Astrocyte (in vitro differentiated cells and primary cell): ENCODE results near the gene RIMKLB. TPM values are rescaled to one million over a fixed set of nuclear protein-coding genes. Genes with fewer than 3 reads are reported as not detected.

Experiments
- DNase-seq: peaks from one replicate; pipeline ENCODE4 v3.0.0-alpha.2; 2010; ENCODE audit warnings: low read depth
- FAIRE-seq: peaks from 2 replicates; lab custom pipeline; 2011; peaks lifted over from hg19 to GRCh38; lab: Jason Lieb, UNC
- H2AFZ ChIP-seq: 2 replicates; pipeline ENCODE4 v1.6.0; 2012; ENCODE audit warnings: low read depth, low read length, inconsistent platforms
- H3K27ac ChIP-seq: 2 replicates; pipeline ENCODE4 v1.5.1; 2011; ENCODE audit warnings: low read depth, low read length, inconsistent platforms
- H3K27me3 ChIP-seq: 2 replicates; pipeline ENCODE4 v1.6.0; 2011; ENCODE audit warnings: low read length, inconsistent platforms; ENCODE audit not compliant: insufficient read depth
- H3K36me3 ChIP-seq: 2 replicates; pipeline ENCODE4 v1.5.1; 2011; ENCODE audit warnings: low read length, inconsistent platforms; ENCODE audit not compliant: insufficient read depth
- H3K4me1 ChIP-seq: 2 replicates; pipeline ENCODE4 v1.5.1; 2011; ENCODE audit warnings: low read length, inconsistent platforms; ENCODE audit not compliant: insufficient read depth
- H3K4me2 ChIP-seq: 2 replicates; pipeline ENCODE4 v1.6.0; 2012; ENCODE audit warnings: low read length, inconsistent platforms
- H3K4me3 ChIP-seq: 2 replicates; pipeline ENCODE4 v1.5.1; 2011; ENCODE audit warnings: low read depth, mild to moderate bottlenecking, low read length, inconsistent platforms; ENCODE audit not compliant: insufficient read depth
- H3K79me2 ChIP-seq: 2 replicates; pipeline ENCODE4 v1.6.0; 2012; ENCODE audit warnings: mild to moderate bottlenecking, low read length, inconsistent platforms; ENCODE audit not compliant: insufficient read depth
- H3K9ac ChIP-seq: 2 replicates; pipeline ENCODE4 v1.6.0; 2012; ENCODE audit warnings: mild to moderate bottlenecking, low read length, inconsistent platforms
- H3K9me3 ChIP-seq: 2 replicates; pipeline ENCODE4 v1.5.1; 2012; ENCODE audit warnings: low read depth, mild to moderate bottlenecking, low read length, inconsistent platforms; ENCODE audit not compliant: insufficient read depth
- H4K20me1 ChIP-seq: 2 replicates; pipeline ENCODE4 v1.6.0; 2012; ENCODE audit warnings: low read length, inconsistent platforms; ENCODE audit not compliant: insufficient read depth
- H3K27ac Mint-ChIP-seq: one replicate; pipeline ENCODE4 v1.8.0; 2021; ENCODE audit warnings: mild to moderate bottlenecking, mixed read lengths; ENCODE audit not compliant: unreplicated experiment
- H3K27me3 Mint-ChIP-seq: one replicate; pipeline ENCODE4 v1.8.0; 2021; ENCODE audit warnings: low read depth, mixed read lengths; ENCODE audit not compliant: unreplicated experiment
- H3K36me3 Mint-ChIP-seq: one replicate; pipeline ENCODE4 v1.8.0; 2021; ENCODE audit warnings: low read depth, mixed read lengths; ENCODE audit not compliant: unreplicated experiment
- H3K4me1 Mint-ChIP-seq: one replicate; pipeline ENCODE4 v1.8.0; 2021; ENCODE audit warnings: low read depth, mixed read lengths; ENCODE audit not compliant: unreplicated experiment
- H3K4me3 Mint-ChIP-seq: one replicate; pipeline ENCODE4 v1.8.0; 2021; ENCODE audit warnings: mild to moderate bottlenecking, moderate library complexity, mixed read lengths; ENCODE audit not compliant: unreplicated experiment
- H3K9me3 Mint-ChIP-seq: one replicate; pipeline ENCODE4 v1.8.0; 2021; ENCODE audit warnings: mild to moderate bottlenecking, mixed read lengths; ENCODE audit not compliant: unreplicated experiment
- EZH2 ChIP-seq: IDR thresholded peaks from 2 replicates; pipeline ENCODE4 v1.6.1; 2012; ENCODE audit warnings: mild to moderate bottlenecking, low read length, inconsistent platforms; ENCODE audit not compliant: insufficient read depth
- total RNA-seq: library from RNA; stranded (reverse); gene quantifications from 2 replicates; pipeline ENCODE4 v1.2.1, GENCODE V29; 2021
- TF ChIP-seq, protein P1 (sequence below): IDR thresholded peaks from 2 replicates; pipeline ENCODE4 v1.5.1; 2011; ENCODE audit warnings: low read depth, mild to moderate bottlenecking, inconsistent platforms, low read length, moderate library complexity; ENCODE audit not compliant: insufficient read depth

Gene RIMKLB
- total RNA-seq, 1 donor from 2014 or later = 36.6 TPM

GRCh38 chr12:8655421-8655820, 42.4 kb upstream of the RIMKLB start:
- H3K4me3 ChIP-seq = no peak overlapping the region
- Mint-ChIP-seq H3K27me3 (no peaks in the 10 kb centered on the region), H3K9me3 (no peaks in the 10 kb centered on the region), H3K4me3 (no peak overlapping the region), H3K36me3 (peaks cover 6% of the 10 kb centered on the region), H3K4me1 (peaks cover 7% of the 10 kb centered on the region), H3K27ac (no peak overlapping the region)
- TF ChIP-seq, protein P1, sequence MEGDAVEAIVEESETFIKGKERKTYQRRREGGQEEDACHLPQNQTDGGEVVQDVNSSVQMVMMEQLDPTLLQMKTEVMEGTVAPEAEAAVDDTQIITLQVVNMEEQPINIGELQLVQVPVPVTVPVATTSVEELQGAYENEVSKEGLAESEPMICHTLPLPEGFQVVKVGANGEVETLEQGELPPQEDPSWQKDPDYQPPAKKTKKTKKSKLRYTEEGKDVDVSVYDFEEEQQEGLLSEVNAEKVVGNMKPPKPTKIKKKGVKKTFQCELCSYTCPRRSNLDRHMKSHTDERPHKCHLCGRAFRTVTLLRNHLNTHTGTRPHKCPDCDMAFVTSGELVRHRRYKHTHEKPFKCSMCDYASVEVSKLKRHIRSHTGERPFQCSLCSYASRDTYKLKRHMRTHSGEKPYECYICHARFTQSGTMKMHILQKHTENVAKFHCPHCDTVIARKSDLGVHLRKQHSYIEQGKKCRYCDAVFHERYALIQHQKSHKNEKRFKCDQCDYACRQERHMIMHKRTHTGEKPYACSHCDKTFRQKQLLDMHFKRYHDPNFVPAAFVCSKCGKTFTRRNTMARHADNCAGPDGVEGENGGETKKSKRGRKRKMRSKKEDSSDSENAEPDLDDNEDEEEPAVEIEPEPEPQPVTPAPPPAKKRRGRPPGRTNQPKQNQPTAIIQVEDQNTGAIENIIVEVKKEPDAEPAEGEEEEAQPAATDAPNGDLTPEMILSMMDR = no peak
- no peak for TF ChIP-seq EZH2
- no peak overlapping the region for H3K9ac ChIP-seq
- H2AFZ ChIP-seq = no peak overlapping the region
- H4K20me1 ChIP-seq = no peaks in the 10 kb centered on the region
- H3K27me3 ChIP-seq = no peaks in the 10 kb centered on the region
- no peaks in the 10 kb centered on the region for H3K9me3 ChIP-seq
- no peak overlapping the region for H3K4me2 ChIP-seq
- FAIRE-seq (no peak), DNase-seq (no peak)
- H3K36me3 ChIP-seq = no peaks in the 10 kb centered on the region
- no peak overlapping the region for H3K27ac ChIP-seq
- H3K79me2 ChIP-seq = no peaks in the 10 kb centered on the region
- peaks cover 12% of the 10 kb centered on the region for H3K4me1 ChIP-seq

GRCh38 chr12:8658346-8658745, 39.4 kb upstream of the RIMKLB start:
- Mint-ChIP-seq H3K9me3 (no peaks in the 10 kb centered on the region), H3K36me3 (no peaks in the 10 kb centered on the region), H3K4me1 (peaks cover 9% of the 10 kb centered on the region), H3K4me3 (no peak overlapping the region), H3K27ac (peak overlapping the region; percentile 91), H3K27me3 (no peaks in the 10 kb centered on the region)
- Histone ChIP-seq H3K27ac (peak overlapping the region; percentile 48), H3K9me3 (no peaks in the 10 kb centered on the region), H3K9ac (peak overlapping the region; percentile 17), H3K4me1 (peaks cover 12% of the 10 kb centered on the region), H3K4me3 (no peak overlapping the region), H2AFZ (peak overlapping the region; percentile 20), H3K36me3 (no peaks in the 10 kb centered on the region), H3K4me2 (peak overlapping the region; percentile 47), H4K20me1 (no peaks in the 10 kb centered on the region), H3K27me3 (no peaks in the 10 kb centered on the region), H3K79me2 (no peaks in the 10 kb centered on the region)
- FAIRE-seq = peak; percentile 34
- TF ChIP-seq, protein P1 = no peak
- TF ChIP-seq EZH2 = no peak
- peak; percentile 98 for DNase-seq

GRCh38 chr12:8661016-8661415, 36.8 kb upstream of the RIMKLB start:
- H3K9ac ChIP-seq = peak overlapping the region; percentile 9
- no peaks in the 10 kb centered on the region for H3K79me2 ChIP-seq
- no peaks in the 10 kb centered on the region for H3K27me3 ChIP-seq
- H3K27ac ChIP-seq = no peak overlapping the region
- H4K20me1 ChIP-seq = no peaks in the 10 kb centered on the region
- TF ChIP-seq, protein P1 = no peak
- TF ChIP-seq EZH2 = no peak
- Mint-ChIP-seq H3K4me3 (no peak overlapping the region), H3K27ac (no peak overlapping the region), H3K27me3 (no peaks in the 10 kb centered on the region), H3K36me3 (no peaks in the 10 kb centered on the region), H3K4me1 (peaks cover 17% of the 10 kb centered on the region), H3K9me3 (peaks cover 4% of the 10 kb centered on the region)
- no peak for DNase-seq
- no peak for FAIRE-seq
- H3K4me2 ChIP-seq = peak overlapping the region; percentile 71
- no peaks in the 10 kb centered on the region for H3K36me3 ChIP-seq
- peak overlapping the region; percentile 48 for H3K4me3 ChIP-seq
- H2AFZ ChIP-seq = no peak overlapping the region
- H3K4me1 ChIP-seq = peaks cover 12% of the 10 kb centered on the region
- H3K9me3 ChIP-seq = no peaks in the 10 kb centered on the region
